ENCODE data around the gene TIGIT. TPM values are rescaled to one million over a fixed set of nuclear protein-coding genes. Genes with fewer than 3 reads are reported as not detected.

Gene TIGIT
- total and polyA plus RNA-seq, 10 of the 15 experiments (the other 5 are each of a cell fraction or from before 2014, with no cell fraction given) = 0.08 to 4.7 (median 0.94) TPM

DNA sequence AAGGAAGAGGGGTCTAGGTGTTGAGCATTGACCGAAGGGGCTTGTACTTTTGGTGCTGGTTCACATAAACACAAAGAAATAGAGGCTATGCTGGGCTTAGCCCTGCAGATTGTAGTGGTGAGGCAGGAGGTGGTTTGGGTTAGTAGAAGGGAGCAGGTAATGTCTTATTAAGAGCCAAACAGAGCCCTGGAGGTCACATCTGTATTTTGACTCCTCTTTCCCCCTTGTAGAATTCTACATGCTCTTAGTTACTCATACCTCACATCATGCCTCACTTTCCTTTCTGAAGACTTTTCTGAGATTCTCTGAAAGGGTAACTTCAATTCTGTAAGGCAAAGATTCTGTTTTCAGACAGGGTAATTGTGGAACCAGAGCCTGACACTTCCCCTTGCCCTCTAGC, 40.3 kb upstream of the TIGIT start:
- intact Hi-C loops (cut with micrococcal nuclease; ENCODE audit: unreplicated experiment) = no loop called here
- no TSS peak for BruUV-seq (replicated peaks)
- no peaks in the 10 kb centered on the region for H3K36me3 ChIP-seq (ENCODE audit: control insufficient read depth in 2 of 2, insufficient read depth in 2 of 2, low read length in 1 of 2)
- H3K27ac ChIP-seq (ENCODE audit: control insufficient read depth, insufficient read depth) = no peak overlapping the region
- TF ChIP-seq RFX5 (IDR thresholded peaks at IDR 0.05; ENCODE audit: low read depth, low read length) = no peak
- no peak for TF ChIP-seq SREBF1 (IDR thresholded peaks at IDR 0.05; ENCODE audit: low read length)
- TF ChIP-seq FOXK2 (IDR thresholded peaks at IDR 0.05) = no peak
- TF ChIP-seq RUNX3 (IDR thresholded peaks at IDR 0.05; ENCODE audit: low read length) = no peak
- no peak for TF ChIP-seq POLR2A (IDR thresholded peaks at IDR 0.05; ENCODE audit: low read depth, low read length)
- no peak for TF ChIP-seq HDAC2 (IDR thresholded peaks at IDR 0.05)
- TF ChIP-seq, protein P1, sequence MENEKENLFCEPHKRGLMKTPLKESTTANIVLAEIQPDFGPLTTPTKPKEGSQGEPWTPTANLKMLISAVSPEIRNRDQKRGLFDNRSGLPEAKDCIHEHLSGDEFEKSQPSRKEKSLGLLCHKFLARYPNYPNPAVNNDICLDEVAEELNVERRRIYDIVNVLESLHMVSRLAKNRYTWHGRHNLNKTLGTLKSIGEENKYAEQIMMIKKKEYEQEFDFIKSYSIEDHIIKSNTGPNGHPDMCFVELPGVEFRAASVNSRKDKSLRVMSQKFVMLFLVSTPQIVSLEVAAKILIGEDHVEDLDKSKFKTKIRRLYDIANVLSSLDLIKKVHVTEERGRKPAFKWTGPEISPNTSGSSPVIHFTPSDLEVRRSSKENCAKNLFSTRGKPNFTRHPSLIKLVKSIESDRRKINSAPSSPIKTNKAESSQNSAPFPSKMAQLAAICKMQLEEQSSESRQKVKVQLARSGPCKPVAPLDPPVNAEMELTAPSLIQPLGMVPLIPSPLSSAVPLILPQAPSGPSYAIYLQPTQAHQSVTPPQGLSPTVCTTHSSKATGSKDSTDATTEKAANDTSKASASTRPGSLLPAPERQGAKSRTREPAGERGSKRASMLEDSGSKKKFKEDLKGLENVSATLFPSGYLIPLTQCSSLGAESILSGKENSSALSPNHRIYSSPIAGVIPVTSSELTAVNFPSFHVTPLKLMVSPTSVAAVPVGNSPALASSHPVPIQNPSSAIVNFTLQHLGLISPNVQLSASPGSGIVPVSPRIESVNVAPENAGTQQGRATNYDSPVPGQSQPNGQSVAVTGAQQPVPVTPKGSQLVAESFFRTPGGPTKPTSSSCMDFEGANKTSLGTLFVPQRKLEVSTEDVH (IDR thresholded peaks at IDR 0.05; ENCODE audit: low read depth, partially characterized antibody) = no peak
- no peak for TF ChIP-seq CBX3 (IDR thresholded peaks at IDR 0.05; ENCODE audit: borderline replicate concordance, low read depth)
- TF ChIP-seq SIN3A (IDR thresholded peaks at IDR 0.05; ENCODE audit: low read depth, low read length) = no peak
- TF ChIP-seq CBX5 (IDR thresholded peaks at IDR 0.05; ENCODE audit: low read depth) = no peak
- TF ChIP-seq BMI1 (IDR thresholded peaks at IDR 0.05; ENCODE audit: borderline replicate concordance) = no peak
- TF ChIP-seq, protein P2, sequence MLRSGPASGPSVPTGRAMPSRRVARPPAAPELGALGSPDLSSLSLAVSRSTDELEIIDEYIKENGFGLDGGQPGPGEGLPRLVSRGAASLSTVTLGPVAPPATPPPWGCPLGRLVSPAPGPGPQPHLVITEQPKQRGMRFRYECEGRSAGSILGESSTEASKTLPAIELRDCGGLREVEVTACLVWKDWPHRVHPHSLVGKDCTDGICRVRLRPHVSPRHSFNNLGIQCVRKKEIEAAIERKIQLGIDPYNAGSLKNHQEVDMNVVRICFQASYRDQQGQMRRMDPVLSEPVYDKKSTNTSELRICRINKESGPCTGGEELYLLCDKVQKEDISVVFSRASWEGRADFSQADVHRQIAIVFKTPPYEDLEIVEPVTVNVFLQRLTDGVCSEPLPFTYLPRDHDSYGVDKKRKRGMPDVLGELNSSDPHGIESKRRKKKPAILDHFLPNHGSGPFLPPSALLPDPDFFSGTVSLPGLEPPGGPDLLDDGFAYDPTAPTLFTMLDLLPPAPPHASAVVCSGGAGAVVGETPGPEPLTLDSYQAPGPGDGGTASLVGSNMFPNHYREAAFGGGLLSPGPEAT (IDR thresholded peaks at IDR 0.05; ENCODE audit: low read depth) = no peak
- TF ChIP-seq PAX8 (IDR thresholded peaks at IDR 0.05) = no peak
- TF ChIP-seq TAF1 (IDR thresholded peaks at IDR 0.05; ENCODE audit: borderline replicate concordance, low read depth, low read length) = no peak
- TF ChIP-seq MEF2B (IDR thresholded peaks at IDR 0.05; ENCODE audit: partially characterized antibody, poor library complexity, severe bottlenecking) = no peak
- TF ChIP-seq NR2C1 (IDR thresholded peaks at IDR 0.05) = no peak
- no peak for TF ChIP-seq DPF2 (IDR thresholded peaks at IDR 0.05)
- TF ChIP-seq, protein P3, sequence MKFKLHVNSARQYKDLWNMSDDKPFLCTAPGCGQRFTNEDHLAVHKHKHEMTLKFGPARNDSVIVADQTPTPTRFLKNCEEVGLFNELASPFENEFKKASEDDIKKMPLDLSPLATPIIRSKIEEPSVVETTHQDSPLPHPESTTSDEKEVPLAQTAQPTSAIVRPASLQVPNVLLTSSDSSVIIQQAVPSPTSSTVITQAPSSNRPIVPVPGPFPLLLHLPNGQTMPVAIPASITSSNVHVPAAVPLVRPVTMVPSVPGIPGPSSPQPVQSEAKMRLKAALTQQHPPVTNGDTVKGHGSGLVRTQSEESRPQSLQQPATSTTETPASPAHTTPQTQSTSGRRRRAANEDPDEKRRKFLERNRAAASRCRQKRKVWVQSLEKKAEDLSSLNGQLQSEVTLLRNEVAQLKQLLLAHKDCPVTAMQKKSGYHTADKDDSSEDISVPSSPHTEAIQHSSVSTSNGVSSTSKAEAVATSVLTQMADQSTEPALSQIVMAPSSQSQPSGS (IDR thresholded peaks at IDR 0.05; ENCODE audit: low read length) = no peak
- TF ChIP-seq, protein P4, sequence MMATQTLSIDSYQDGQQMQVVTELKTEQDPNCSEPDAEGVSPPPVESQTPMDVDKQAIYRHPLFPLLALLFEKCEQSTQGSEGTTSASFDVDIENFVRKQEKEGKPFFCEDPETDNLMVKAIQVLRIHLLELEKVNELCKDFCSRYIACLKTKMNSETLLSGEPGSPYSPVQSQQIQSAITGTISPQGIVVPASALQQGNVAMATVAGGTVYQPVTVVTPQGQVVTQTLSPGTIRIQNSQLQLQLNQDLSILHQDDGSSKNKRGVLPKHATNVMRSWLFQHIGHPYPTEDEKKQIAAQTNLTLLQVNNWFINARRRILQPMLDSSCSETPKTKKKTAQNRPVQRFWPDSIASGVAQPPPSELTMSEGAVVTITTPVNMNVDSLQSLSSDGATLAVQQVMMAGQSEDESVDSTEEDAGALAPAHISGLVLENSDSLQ (IDR thresholded peaks at IDR 0.05) = no peak
- TF ChIP-seq RELA (IDR thresholded peaks at IDR 0.05; ENCODE audit: borderline replicate concordance, partially characterized antibody) = no peak
- FAIRE-seq (no peak), ATAC-seq (no peak), DNase-seq (ENCODE audit: low read depth, low spot score) (no peak)
- H3K4me1 ChIP-seq (ENCODE audit: control insufficient read depth, insufficient read depth, low read length) = no peaks in the 10 kb centered on the region
- H3K9me3 ChIP-seq (replicated peaks; ENCODE audit: control insufficient read depth, insufficient read depth, low read length) = no peaks in the 10 kb centered on the region
- no peaks in the 10 kb centered on the region for H3K79me2 ChIP-seq (ENCODE audit: control insufficient read depth, insufficient read depth, low read length)
- ChIA-PET POLR2A (no interaction called here), RAD21 (ENCODE audit: unreplicated experiment) (no interaction called here), SMC1A (ENCODE audit: uncharacterized antibody, unreplicated experiment) (no interaction called here), CTCF (no interaction called here)
- no peak overlapping the region for H3K4me3 ChIP-seq
- 46% methylated on average over 1 of the region's 1 CpG for WGBS (ENCODE audit: insufficient coverage, insufficient replicate concordance, low lambda C conversion rate, missing lambda C conversion rate)
- H3K4me2 ChIP-seq (ENCODE audit: control insufficient read depth, insufficient read depth) = no peak overlapping the region
- in situ Hi-C loops (cut with MboI) = no loop called here
- no peaks in the 10 kb centered on the region for H3K27me3 ChIP-seq (replicated peaks in 1 of 2; ENCODE audit: control insufficient read depth in 2 of 2, insufficient read depth in 2 of 2, low read length in 1 of 2)
- H3K9ac ChIP-seq (ENCODE audit: control insufficient read depth, insufficient read depth, low read length) = no peak overlapping the region
- H4K20me1 ChIP-seq (ENCODE audit: control insufficient read depth, insufficient read depth) = no peaks in the 10 kb centered on the region
- H2AFZ ChIP-seq (ENCODE audit: control insufficient read depth, low read depth, low read length) = no peak overlapping the region

Measured in GM12878 (cell line).